ENCODE data around the gene DCLRE1C.

The DCLRE1C gene

DNA sequence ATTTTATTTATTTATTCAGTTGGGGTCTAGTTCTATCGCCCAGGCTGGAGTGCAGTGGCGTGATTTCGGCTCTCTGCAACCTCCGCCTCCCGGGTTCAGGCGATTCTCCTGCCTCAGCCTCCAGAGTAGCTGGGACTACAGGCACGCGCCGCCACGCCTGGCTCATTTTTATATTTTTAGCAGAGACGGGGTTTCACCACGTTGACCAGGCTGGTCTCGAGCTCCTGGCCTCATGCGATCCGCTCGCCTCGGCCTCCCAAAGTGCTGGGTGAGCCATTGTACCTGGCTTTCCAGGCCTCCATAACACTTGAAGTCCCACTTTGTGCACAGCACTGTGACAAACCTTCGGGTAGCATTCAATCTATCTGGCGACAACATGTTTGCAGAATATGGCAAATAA lies 1.0 kb upstream of the DCLRE1C start:
- TF ChIP-seq TAF1 (IDR thresholded peaks at IDR 0.05; ENCODE audit: borderline replicate concordance, insufficient read depth, low read length) (no peak), FOXP2 (optimal IDR thresholded peaks at IDR 0.05; ENCODE audit: borderline replicate concordance, extremely low read depth, extremely low read length, insufficient read depth) (no peak), POLR2AphosphoS5 (IDR thresholded peaks at IDR 0.05; ENCODE audit: low read depth, low read length) (no peak)
- TF ChIP-seq, protein P1, sequence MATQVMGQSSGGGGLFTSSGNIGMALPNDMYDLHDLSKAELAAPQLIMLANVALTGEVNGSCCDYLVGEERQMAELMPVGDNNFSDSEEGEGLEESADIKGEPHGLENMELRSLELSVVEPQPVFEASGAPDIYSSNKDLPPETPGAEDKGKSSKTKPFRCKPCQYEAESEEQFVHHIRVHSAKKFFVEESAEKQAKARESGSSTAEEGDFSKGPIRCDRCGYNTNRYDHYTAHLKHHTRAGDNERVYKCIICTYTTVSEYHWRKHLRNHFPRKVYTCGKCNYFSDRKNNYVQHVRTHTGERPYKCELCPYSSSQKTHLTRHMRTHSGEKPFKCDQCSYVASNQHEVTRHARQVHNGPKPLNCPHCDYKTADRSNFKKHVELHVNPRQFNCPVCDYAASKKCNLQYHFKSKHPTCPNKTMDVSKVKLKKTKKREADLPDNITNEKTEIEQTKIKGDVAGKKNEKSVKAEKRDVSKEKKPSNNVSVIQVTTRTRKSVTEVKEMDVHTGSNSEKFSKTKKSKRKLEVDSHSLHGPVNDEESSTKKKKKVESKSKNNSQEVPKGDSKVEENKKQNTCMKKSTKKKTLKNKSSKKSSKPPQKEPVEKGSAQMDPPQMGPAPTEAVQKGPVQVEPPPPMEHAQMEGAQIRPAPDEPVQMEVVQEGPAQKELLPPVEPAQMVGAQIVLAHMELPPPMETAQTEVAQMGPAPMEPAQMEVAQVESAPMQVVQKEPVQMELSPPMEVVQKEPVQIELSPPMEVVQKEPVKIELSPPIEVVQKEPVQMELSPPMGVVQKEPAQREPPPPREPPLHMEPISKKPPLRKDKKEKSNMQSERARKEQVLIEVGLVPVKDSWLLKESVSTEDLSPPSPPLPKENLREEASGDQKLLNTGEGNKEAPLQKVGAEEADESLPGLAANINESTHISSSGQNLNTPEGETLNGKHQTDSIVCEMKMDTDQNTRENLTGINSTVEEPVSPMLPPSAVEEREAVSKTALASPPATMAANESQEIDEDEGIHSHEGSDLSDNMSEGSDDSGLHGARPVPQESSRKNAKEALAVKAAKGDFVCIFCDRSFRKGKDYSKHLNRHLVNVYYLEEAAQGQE (IDR thresholded peaks at IDR 0.05; ENCODE audit: insufficient read depth in 1 of 2, low read depth in 2 of 2, low read length in 2 of 2): no peak

DNA sequence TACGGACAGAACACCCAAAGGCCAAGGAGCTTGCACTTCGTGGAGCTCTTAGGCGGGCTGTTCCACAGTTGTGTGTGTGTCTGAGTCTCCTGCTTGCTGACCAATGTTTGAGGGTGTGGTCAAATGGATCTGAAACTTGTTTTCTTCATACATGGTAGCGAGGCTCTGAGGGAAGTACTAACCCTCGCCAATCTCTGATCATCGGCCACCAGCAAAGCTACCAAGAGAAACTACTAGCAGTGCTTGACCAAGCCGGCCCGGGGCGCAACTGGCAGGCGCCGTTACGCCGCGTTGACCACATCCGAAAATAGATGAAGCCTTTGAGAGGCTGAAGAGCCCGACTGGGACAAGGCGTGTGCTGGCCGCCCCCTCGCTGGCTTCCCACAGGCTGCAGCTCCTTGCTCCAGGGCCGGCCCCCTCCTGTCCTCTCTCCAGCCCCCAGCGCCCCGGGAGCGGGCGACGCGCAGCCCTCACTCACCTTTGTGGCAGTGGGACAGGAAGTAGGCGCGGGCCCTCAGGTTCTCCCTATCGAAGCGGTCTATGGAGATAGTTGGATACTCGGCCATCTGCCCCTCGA lies 384 bp downstream of the DCLRE1C start:
- TF ChIP-seq, protein P1 (IDR thresholded peaks at IDR 0.05; ENCODE audit: insufficient read depth in 1 of 2, low read depth in 2 of 2, low read length in 2 of 2): no peak
- TF ChIP-seq TAF1 (IDR thresholded peaks at IDR 0.05; ENCODE audit: borderline replicate concordance, insufficient read depth, low read length) (no peak), FOXP2 (optimal IDR thresholded peaks at IDR 0.05; ENCODE audit: borderline replicate concordance, extremely low read depth, extremely low read length, insufficient read depth) (no peak), POLR2AphosphoS5 (IDR thresholded peaks at IDR 0.05; ENCODE audit: low read depth, low read length) (no peak), SIN3A (IDR thresholded peaks at IDR 0.05; ENCODE audit: borderline replicate concordance, insufficient read depth, low read length) (no peak)

DNA sequence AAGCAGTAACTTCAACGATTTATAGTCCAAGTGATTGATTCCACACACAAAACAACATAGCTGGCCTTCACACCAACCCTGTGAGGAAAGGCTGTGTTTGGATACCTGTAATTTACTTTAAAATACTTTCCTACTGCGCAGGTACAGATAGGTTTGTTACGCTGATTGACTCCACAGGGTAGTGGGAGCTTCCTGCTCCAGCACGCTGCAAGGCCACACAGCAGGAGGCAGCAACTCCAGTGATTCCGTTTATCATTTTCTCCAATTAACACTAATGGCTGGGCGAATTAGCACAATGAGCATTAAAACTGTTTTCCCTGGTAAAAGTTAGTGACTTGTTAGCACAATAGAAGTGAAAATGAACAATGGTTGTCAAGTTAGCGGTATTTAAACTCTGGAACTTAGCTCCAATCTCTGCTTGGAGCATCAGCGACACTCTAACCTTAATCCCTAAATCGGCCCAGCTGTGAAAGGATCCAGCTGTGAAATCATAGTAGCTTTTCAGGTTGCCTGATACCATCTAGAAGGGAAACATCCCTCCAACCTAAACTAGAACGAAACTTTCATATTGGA lies 959 bp downstream of the DCLRE1C start:
- TF ChIP-seq, protein P1 (IDR thresholded peaks at IDR 0.05; ENCODE audit: insufficient read depth in 1 of 2, low read depth in 2 of 2, low read length in 2 of 2): no peak

DNA sequence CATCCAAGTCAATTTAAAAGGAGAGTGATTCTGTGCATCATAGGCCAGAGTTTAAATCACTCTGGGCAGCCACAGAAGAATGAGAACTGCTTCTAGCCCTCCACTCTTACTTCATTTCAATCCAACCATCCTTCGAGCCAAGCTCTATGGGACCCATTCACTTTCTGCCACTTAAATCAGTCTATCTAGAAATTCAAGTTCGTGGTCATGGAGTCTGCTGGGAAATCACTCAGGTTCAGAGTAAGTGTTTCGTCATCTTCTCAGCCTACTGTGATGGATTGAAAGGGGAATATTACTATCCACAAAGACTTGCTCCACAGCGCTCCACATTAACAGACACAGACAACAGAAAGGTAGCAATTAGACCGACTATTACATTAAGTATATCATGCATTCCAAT lies 4.6 kb downstream of the DCLRE1C start:
- TF ChIP-seq, protein P1 (IDR thresholded peaks at IDR 0.05; ENCODE audit: insufficient read depth in 1 of 2, low read depth in 2 of 2, low read length in 2 of 2): no peak
- TF ChIP-seq FOXP2 (optimal IDR thresholded peaks at IDR 0.05; ENCODE audit: borderline replicate concordance, extremely low read depth, extremely low read length, insufficient read depth): no peak
- TF ChIP-seq TAF1 (IDR thresholded peaks at IDR 0.05; ENCODE audit: borderline replicate concordance, insufficient read depth, low read length): no peak
- no peak for TF ChIP-seq POLR2AphosphoS5 (IDR thresholded peaks at IDR 0.05; ENCODE audit: low read depth, low read length)
- no peak for TF ChIP-seq SIN3A (IDR thresholded peaks at IDR 0.05; ENCODE audit: borderline replicate concordance, insufficient read depth, low read length)

DNA sequence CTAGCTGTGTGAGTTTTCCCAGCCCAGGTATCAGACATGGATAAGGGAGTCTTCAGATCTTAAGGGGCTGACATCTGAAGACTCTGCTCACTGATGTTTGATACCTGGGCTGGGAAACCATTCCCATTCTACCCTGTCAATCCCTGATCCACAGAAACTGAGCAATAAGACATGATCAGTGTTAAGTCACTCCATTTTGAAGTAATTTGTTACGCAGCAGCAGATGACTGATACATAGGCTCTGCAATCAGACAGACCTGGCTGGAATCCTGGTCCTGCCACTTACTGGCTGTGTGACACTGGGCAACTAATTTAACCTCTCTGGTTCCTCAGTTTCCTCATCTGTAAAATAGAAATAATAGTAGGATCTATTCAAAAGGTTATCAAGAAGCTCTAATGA lies 6.6 kb downstream of the DCLRE1C start:
- no peak for TF ChIP-seq TAF1 (IDR thresholded peaks at IDR 0.05; ENCODE audit: borderline replicate concordance, insufficient read depth, low read length)
- no peak for TF ChIP-seq POLR2AphosphoS5 (IDR thresholded peaks at IDR 0.05; ENCODE audit: low read depth, low read length)
- TF ChIP-seq SIN3A (IDR thresholded peaks at IDR 0.05; ENCODE audit: borderline replicate concordance, insufficient read depth, low read length): no peak
- TF ChIP-seq, protein P1 (IDR thresholded peaks at IDR 0.05; ENCODE audit: insufficient read depth in 1 of 2, low read depth in 2 of 2, low read length in 2 of 2): no peak
- no peak for TF ChIP-seq FOXP2 (optimal IDR thresholded peaks at IDR 0.05; ENCODE audit: borderline replicate concordance, extremely low read depth, extremely low read length, insufficient read depth)
